C4-2B (cell line): ENCODE results near the gene PACRG.

Experiments used
- H3K27ac ChIP-seq: fragments of 450-650 bp; 2 replicates; pipeline ENCODE4 v1.5.1; 2017
- CTCF ChIP-seq: fragments of 450-650 bp; conservative IDR thresholded peaks from 2 replicates; pipeline ENCODE4 v1.5.1; 2017; ENCODE audit warnings: mild to moderate bottlenecking
- ZFX ChIP-seq: fragments of 450-650 bp; IDR thresholded peaks from 2 replicates; pipeline ENCODE4 v1.6.1; 2017

The PACRG gene

GRCh38 chr6:163038317-163038716, 310.5 kb downstream of the PACRG start:
- H3K27ac ChIP-seq, result no peak overlapping the region
- TF ChIP-seq ZFX (no peak), CTCF (no peak)

GRCh38 chr6:163048345-163048744, 320.6 kb downstream of the PACRG start:
- H3K27ac ChIP-seq, result no peak overlapping the region
- TF ChIP-seq ZFX (no peak), CTCF (no peak)

- no peak for TF ChIP-seq CTCF
- TF ChIP-seq ZFX, result no peak
- H3K27ac ChIP-seq, result no peak overlapping the region
Observed at GRCh38 chr6:163053667-163054344, 326.0 kb downstream of the PACRG start.

GRCh38 chr6:163054641-163055040, 326.9 kb downstream of the PACRG start:
- H3K27ac ChIP-seq, result no peak overlapping the region
- no peak for TF ChIP-seq ZFX
- no peak for TF ChIP-seq CTCF

- H3K27ac ChIP-seq, result no peak overlapping the region
- TF ChIP-seq ZFX (no peak), CTCF (no peak)
Observed at GRCh38 chr6:163057260-163057659, 329.5 kb downstream of the PACRG start.

GRCh38 chr6:163062790-163063189, 335.0 kb downstream of the PACRG start:
- H3K27ac ChIP-seq, result no peak overlapping the region
- TF ChIP-seq ZFX, result no peak

- TF ChIP-seq ZFX (no peak), CTCF (no peak)
Observed at GRCh38 chr6:163063561-163063960, 335.8 kb downstream of the PACRG start.

GRCh38 chr6:163064397-163064796, 336.6 kb downstream of the PACRG start:
- H3K27ac ChIP-seq, result no peak overlapping the region
- TF ChIP-seq ZFX (no peak), CTCF (no peak)

More at GRCh38 chr6:163063561-163063960, 335.8 kb downstream of the PACRG start:
- H3K27ac ChIP-seq, result no peak overlapping the region
